GM19193 (cell line): ENCODE data around the gene NFIC.
A peak's percentile ranks its signal among the peaks of the same experiment; 100 is the strongest.

ENCODE experiments used
- POLR2A ChIP-seq: IDR thresholded peaks from 4 replicates; pipeline ENCODE4 v1.6.1; 2011; ENCODE audit not compliant: insufficient read depth, insufficient read length; ENCODE audit errors: extremely low read depth

Gene NFIC

DNA sequence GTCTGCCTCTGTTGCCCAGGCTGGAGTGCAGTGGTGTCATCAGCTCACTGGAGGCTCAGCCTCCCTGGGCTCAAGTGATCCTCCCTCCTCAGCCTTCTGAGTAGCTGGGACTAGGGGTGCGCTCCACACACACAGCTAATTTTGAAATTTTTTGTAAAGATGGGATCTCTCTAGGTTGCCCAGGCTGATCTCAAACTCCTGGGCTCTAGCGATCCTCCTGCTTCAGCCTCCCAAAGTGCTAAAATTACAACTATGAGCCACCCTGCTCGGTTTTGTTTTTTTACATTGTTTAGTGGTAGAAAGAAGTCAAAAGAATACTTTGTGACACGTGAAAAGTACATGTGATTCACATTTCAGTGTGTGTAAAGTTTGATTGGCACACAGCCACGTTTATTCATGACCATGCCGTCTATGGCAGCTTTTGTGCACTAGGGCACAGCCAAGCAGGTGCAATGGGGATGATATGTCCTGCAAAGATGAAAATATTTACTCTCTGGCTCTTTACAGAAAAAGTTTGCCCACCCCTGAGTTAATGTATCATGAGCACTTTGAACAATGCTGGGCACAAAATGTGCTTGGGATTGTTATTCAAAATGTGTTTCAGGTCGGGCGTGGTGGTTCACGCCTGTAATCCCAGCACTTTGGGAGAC, 16.2 kb upstream of the NFIC start:
- TF ChIP-seq POLR2A = no peak

GRCh38 chr19:3351702-3352447, 14.5 kb upstream of the NFIC start:
- TF ChIP-seq POLR2A = no peak

DNA sequence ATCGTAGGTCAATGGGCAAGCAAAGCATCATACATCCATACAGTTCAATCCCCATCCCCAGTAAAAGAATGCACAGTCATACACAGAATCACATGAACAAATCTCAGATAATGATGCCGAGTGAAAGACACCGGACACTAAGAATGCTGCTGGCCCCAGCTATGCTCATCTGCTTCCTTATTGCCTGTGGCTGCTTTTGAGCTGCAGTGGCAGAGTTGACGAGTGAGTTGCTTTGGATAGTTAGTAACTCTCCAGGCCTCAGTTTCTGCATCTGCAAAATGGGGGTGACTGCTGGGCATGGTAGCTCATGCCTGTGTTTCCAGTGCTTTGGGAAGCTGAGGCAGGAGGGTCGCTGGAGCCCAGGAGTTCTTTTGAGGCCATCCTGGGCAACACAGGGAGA, 12.9 kb upstream of the NFIC start:
- TF ChIP-seq POLR2A = no peak

DNA sequence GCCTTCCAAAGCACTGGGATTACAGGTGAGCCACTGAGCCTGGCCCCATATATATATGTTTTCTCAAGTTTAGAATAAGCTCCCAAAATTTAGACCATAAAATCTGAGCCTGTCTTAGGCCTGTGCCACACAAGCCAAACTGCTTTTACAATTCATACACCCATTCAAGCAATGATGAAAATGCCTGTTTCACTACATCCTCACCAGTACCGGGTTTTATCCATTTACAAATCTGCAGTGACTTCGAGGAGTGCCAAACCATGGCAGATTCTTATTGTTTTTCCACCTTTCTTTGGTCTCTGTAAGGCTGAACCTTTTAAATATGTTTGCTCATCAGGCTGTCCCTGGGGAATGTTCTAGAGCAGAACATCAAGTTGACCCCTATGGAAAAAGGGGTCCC, 9.6 kb upstream of the NFIC start:
- no peak for TF ChIP-seq POLR2A

DNA sequence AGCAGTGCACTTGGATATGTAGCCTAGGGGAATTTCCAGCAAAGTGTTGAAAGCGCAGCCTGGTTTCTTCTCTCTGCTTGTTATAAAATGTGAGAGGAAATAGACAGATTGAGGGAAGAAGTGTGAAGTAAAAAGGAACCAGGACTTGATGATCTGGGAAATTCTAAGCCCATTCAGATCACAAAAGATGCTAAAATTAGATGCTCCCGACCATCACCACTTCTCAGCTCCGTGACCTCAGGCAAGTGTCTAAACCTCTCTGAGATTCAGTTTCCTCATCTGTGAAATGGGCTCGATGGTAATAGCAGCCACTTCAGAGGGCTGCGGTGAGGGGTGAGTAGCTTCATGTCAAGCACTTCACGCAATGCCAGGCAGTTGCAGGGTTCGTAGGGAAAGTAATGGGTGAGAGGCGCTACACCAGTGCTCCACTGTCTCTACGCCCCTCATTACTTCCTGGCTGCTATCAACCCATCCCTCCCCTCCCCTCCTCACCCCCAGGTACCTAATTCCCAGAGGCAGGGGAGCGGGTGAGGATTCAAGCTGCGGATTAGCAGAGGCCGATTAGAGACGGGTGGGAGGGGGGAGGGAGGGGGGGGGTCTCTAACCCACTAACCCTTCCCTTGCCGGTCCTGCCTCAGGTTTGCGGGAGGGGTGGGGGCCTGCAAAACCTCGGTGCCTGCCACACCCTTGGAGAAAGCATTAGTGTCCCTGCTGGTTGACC, 9.0 kb upstream of the NFIC start:
- no peak for TF ChIP-seq POLR2A

GRCh38 chr19:3357992-3358688, 8.2 kb upstream of the NFIC start:
- TF ChIP-seq POLR2A = no peak

GRCh38 chr19:3358689-3359014, 7.7 kb upstream of the NFIC start:
- TF ChIP-seq POLR2A = no peak

GRCh38 chr19:3359015-3359918, 7.1 kb upstream of the NFIC start:
- TF ChIP-seq POLR2A = no peak

GRCh38 chr19:3359919-3360420, 6.4 kb upstream of the NFIC start:
- no peak for TF ChIP-seq POLR2A

DNA sequence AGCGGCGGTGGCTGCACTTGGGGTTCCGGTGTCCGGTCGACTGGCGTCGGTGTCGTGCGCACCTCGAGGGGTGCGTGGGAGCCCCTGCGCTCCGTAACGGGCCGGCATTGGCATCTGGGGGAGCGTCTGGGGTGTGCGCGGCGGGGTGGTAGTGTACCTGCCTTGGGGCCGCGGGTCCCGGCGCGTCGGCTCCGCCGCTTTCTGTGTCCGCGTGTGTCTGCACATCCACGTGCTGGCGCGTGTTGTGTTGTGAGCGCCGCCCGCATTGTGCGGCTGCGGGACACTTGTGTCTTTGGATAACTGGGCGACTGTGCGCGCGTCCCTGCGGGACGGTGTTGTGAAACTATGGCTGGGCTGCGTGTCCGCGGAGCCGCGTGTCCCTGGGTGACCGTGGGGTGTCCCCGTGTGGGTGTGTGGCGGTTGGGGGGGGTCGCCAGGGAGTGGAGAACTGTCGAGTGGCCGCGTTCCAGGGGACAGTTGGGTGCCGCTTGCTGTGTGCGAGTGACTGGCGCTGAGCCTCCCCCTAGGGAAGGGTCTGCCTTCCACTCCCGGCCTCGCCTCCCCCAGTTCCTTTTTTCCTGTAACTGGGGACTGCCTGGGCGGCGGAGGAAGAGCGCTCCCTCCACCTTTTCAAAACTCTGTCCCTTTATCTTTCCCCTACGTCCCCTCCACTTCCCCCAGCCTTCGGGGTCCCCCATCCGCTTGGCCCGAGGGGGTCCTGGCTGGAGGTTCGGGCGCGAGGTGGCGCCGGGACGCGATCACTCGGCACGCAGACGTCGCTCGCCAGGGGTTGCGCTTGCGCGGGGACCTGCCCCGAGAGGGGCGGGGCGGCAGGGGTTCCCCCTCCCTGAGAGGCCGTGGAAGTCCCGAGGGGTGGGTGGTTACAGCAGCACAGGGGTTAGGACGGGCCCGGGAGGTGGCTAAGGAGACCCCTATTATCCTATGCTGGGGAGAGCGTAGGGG, 5.7 kb upstream of the NFIC start:
- peak; percentile 36 for TF ChIP-seq POLR2A

DNA sequence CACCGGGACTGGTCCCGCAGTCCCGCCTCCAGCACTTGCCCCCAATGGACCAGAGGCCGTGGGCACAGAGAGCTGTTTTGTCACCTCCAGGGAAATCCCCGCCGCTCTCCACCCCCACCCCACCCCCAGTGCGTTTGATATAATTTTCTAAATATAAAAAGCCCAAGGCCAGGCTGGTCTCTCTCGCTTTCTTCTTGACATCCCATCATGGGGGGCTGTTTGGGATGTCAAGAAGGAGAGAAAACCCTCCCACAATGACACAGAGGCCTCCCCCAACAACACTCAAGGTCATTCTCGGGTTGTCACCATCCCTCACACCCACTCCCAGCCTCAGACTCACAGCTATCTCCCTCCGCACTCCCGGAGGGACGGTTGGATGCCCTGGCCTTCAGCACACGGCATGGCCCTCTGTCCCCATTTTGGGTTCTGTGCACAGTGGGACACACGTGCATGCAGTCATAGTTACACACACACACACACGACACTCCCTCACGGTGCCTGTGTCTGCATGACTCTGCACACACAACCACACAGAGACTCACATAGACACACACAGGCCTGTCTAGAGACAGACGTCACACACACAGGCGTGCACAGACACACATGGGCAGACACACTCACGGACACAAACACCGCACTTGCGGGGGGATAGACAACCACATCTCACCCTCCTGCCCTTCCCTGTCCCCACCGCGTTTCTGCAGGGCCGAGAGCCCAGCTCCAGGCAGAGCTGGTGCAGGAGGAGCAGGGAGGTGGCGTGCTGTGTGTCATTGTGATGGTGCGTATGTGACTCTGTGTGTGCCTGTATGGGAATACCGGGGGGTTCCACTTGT, 4.8 kb upstream of the NFIC start:
- no peak for TF ChIP-seq POLR2A

DNA sequence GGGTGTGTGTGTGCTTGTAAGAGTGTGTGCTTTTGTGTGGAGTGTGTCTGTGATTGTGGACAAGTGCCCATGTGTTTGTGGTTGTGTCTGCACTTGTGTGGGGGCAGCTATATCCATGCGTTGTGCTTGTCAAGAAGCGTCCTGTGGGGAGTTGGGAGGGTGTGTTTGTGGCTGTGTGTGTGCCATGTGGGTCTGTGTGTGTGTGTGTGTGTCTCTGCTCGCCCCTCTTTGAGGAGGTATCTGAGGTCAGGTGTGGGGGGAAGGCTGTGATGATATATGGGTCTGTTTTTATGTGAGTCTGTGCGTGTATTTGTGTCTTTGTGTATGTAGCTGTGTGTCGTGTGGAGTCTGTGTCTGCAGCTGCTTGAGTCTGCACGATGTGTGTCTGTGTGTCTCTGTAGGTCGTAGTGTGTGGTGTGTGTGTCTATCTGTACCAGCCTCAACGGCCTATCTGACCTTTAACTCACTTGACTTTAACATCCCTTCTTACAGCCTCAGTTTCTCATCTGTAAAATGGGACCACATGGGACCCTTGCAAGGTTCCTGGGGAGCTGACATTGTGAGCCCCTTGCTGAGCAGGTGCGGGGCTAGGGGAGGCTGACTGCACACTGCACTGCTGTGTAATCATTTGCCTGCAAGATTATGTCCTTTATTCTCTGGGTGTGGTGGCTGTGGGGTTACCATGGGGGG, 4.0 kb upstream of the NFIC start:
- TF ChIP-seq POLR2A = no peak
